ENCODE results near the gene DLL1.

Gene DLL1

GRCh38 chr6:170251776-170252571, 38.9 kb downstream of the DLL1 start:
- DNase-seq (ENCODE audit: low spot score) = no peak
- TF ChIP-seq, protein P1, sequence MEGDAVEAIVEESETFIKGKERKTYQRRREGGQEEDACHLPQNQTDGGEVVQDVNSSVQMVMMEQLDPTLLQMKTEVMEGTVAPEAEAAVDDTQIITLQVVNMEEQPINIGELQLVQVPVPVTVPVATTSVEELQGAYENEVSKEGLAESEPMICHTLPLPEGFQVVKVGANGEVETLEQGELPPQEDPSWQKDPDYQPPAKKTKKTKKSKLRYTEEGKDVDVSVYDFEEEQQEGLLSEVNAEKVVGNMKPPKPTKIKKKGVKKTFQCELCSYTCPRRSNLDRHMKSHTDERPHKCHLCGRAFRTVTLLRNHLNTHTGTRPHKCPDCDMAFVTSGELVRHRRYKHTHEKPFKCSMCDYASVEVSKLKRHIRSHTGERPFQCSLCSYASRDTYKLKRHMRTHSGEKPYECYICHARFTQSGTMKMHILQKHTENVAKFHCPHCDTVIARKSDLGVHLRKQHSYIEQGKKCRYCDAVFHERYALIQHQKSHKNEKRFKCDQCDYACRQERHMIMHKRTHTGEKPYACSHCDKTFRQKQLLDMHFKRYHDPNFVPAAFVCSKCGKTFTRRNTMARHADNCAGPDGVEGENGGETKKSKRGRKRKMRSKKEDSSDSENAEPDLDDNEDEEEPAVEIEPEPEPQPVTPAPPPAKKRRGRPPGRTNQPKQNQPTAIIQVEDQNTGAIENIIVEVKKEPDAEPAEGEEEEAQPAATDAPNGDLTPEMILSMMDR (IDR thresholded peaks at IDR 0.05; ENCODE audit: extremely low read depth, missing control alignments) = no peak

DNA sequence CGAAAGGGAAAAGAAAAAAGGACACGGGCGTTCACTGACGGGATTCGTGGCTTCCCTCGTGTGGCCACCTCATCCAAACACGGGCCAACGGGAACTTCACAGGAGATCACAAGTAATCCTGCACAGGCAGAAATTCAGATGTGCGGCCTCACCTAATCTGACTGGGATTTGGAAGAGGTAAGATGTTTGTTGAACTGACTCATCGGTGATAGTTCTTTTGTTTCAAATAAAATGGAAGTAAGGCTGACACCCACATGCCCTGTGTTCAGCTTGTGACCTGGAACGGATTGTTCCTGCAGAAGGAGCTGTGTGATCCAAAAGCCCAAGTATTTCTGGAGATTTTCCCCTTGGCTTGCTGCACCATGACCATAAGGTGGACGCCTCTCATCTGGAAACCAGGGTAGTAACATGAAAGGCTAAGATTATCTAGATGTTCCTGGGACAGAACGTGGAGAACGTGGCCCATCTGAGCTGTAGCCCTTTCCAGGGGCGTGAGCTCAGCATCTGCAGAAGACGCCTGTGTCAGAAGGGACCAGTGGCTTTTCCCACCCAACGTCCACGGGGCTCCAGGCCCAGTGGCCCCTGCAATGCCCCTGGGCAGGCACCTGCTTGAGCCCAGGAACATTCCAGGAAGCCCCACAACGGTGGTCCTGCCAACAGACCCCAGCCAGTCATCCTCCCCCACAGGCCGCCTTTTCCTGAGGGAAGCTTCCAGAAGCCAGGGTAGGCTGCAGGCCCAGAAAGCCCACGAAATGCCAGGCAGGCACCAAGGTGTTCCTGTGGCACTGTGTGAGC, 39.7 kb downstream of the DLL1 start:
- TF ChIP-seq, protein P1 (IDR thresholded peaks at IDR 0.05; ENCODE audit: extremely low read depth, missing control alignments) = no peak
- no peak for DNase-seq (ENCODE audit: low spot score)

GRCh38 chr6:170250455-170250854, 40.4 kb downstream of the DLL1 start:
- TF ChIP-seq, protein P1 (IDR thresholded peaks at IDR 0.05; ENCODE audit: extremely low read depth, missing control alignments) = no peak

GRCh38 chr6:170249817-170250216, 41.1 kb downstream of the DLL1 start:
- no peak for DNase-seq (ENCODE audit: low spot score)
- TF ChIP-seq, protein P1 (IDR thresholded peaks at IDR 0.05; ENCODE audit: extremely low read depth, missing control alignments) = no peak

More at GRCh38 chr6:170250455-170250854, 40.4 kb downstream of the DLL1 start:
- DNase-seq (ENCODE audit: low spot score) = no peak

- DNase-seq (ENCODE audit: low spot score) = no peak
- TF ChIP-seq, protein P1 (IDR thresholded peaks at IDR 0.05; ENCODE audit: extremely low read depth, missing control alignments) = no peak
Measured at GRCh38 chr6:170248861-170249600, 41.8 kb downstream of the DLL1 start.

DNA sequence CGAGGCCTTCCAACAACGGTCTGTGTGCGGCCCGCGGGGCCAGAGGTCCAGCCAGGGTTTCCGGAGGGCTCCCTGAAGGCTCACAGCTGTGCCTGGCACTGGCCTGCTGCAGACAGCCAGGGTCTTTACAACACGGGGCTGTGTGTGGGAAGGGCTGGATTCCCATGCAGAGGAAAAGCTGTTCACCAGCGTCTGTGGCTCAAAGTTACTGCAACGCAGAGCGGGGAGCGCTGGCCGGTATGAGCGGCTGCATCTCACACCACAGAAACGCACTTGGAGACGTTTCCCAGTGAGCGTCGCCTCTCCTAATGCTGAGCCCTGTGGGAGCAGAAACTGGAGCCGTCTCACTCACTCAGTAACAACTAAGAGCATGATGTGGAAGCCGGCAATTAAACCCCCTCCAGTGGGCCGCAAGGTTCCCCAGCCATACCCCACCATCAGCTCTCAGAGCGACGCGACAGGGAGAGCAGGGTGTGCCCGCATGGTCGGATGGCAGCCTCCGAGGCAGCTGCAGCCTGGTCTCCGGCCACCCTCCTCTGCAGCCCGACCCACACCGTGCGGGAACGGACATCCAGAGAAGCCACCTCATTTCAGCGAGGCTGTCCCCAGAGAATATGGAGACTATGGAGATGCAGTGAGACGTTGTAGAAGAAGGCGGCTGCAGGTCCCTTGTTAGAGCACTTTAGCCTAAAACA, 42.6 kb downstream of the DLL1 start:
- TF ChIP-seq, protein P1 (IDR thresholded peaks at IDR 0.05; ENCODE audit: extremely low read depth, missing control alignments) = no peak
- DNase-seq (ENCODE audit: low spot score) = no peak
